ENCODE measurements around the gene CTU2.
"Not testable (repeated sequence)": the region's sequence is repeated elsewhere in the genome, so short reads cannot be mapped to it uniquely, and the experiment has no call there.

CTU2 gene

GRCh38 chr16:88667461-88667860, 38.8 kb upstream of the CTU2 start:
- Histone ChIP-seq H3K4me3 (ENCODE audit: low read length) (no peak overlapping the region), H3K4me1 (ENCODE audit: control insufficient read depth, low read length) (peaks cover 33% of the 10 kb centered on the region), H3K79me2 (ENCODE audit: control insufficient read depth, low read length) (peaks cover 27% of the 10 kb centered on the region), H3K9me2 (replicated peaks; ENCODE audit: control insufficient read depth, low read length) (no peaks in the 10 kb centered on the region), H3F3A (ENCODE audit: control insufficient read depth, insufficient read depth) (peaks cover 12% of the 10 kb centered on the region), H3K4me2 (ENCODE audit: low read length) (no peak overlapping the region), H3K27me3 (ENCODE audit: control insufficient read depth, low read length) (no peaks in the 10 kb centered on the region), H4K20me1 (ENCODE audit: control insufficient read depth, insufficient read depth, low read depth, low read length) (no peaks in the 10 kb centered on the region), H3K27ac (ENCODE audit: low read depth, low read length) (no peak overlapping the region), H3K36me3 (ENCODE audit: control insufficient read depth, low read length) (peaks cover 33% of the 10 kb centered on the region), H3K9me3 (ENCODE audit: control insufficient read depth, insufficient read depth, low read length) (no peaks in the 10 kb centered on the region)
- TF ChIP-seq CTCF (IDR thresholded peaks at IDR 0.05; ENCODE audit: low read depth, low read length, poor library complexity, severe bottlenecking) = no peak

GRCh38 chr16:88669493-88669892, 36.8 kb upstream of the CTU2 start:
- not testable (repeated sequence) for H3K27ac ChIP-seq (ENCODE audit: low read depth, low read length); H3K4me3 ChIP-seq (ENCODE audit: low read length); H3K9me2 ChIP-seq (replicated peaks; ENCODE audit: control insufficient read depth, low read length); H4K20me1 ChIP-seq (ENCODE audit: control insufficient read depth, insufficient read depth, low read depth, low read length); H3K27me3 ChIP-seq (ENCODE audit: control insufficient read depth, low read length); H3K9me3 ChIP-seq (ENCODE audit: control insufficient read depth, insufficient read depth, low read length); H3K4me2 ChIP-seq (ENCODE audit: low read length)
- H3F3A ChIP-seq (ENCODE audit: control insufficient read depth, insufficient read depth) = peaks cover 12% of the 10 kb centered on the region
- H3K79me2 ChIP-seq (ENCODE audit: control insufficient read depth, low read length) = peaks cover 12% of the 10 kb centered on the region
- H3K36me3 ChIP-seq (ENCODE audit: control insufficient read depth, low read length) = peaks cover 29% of the 10 kb centered on the region
- H3K4me1 ChIP-seq (ENCODE audit: control insufficient read depth, low read length) = peaks cover 28% of the 10 kb centered on the region

- Histone ChIP-seq H3K9me3 (ENCODE audit: control insufficient read depth, insufficient read depth, low read length) (no peaks in the 10 kb centered on the region), H4K20me1 (ENCODE audit: control insufficient read depth, insufficient read depth, low read depth, low read length) (no peaks in the 10 kb centered on the region), H3K9me2 (replicated peaks; ENCODE audit: control insufficient read depth, low read length) (no peaks in the 10 kb centered on the region), H3K4me2 (ENCODE audit: low read length) (no peak overlapping the region), H3K4me1 (ENCODE audit: control insufficient read depth, low read length) (peaks cover 23% of the 10 kb centered on the region), H3K79me2 (ENCODE audit: control insufficient read depth, low read length) (peaks cover 12% of the 10 kb centered on the region), H3K36me3 (ENCODE audit: control insufficient read depth, low read length) (peaks cover 29% of the 10 kb centered on the region), H3K4me3 (ENCODE audit: low read length) (no peak overlapping the region), H3K27ac (ENCODE audit: low read depth, low read length) (no peak overlapping the region), H3F3A (ENCODE audit: control insufficient read depth, insufficient read depth) (peaks cover 7% of the 10 kb centered on the region), H3K27me3 (ENCODE audit: control insufficient read depth, low read length) (no peaks in the 10 kb centered on the region)
- TF ChIP-seq EZH2phosphoT487 (IDR thresholded peaks at IDR 0.05; ENCODE audit: borderline replicate concordance, low read length) (no peak), CTCF (IDR thresholded peaks at IDR 0.05; ENCODE audit: low read depth, low read length, poor library complexity, severe bottlenecking) (no peak)
These were observed 36.3 kb upstream of the CTU2 start for GRCh38 chr16:88669980-88670379.

GRCh38 chr16:88671806-88672205, 34.5 kb upstream of the CTU2 start:
- Histone ChIP-seq H3K4me1 (ENCODE audit: control insufficient read depth, low read length) (peaks cover 7% of the 10 kb centered on the region; the same call in 1 of the 2 replicates), H3K27ac (ENCODE audit: low read depth, low read length) (no peak overlapping the region), H3F3A (ENCODE audit: control insufficient read depth, insufficient read depth) (no peaks in the 10 kb centered on the region), H3K9me2 (replicated peaks; ENCODE audit: control insufficient read depth, low read length) (no peaks in the 10 kb centered on the region), H4K20me1 (ENCODE audit: control insufficient read depth, insufficient read depth, low read depth, low read length) (no peaks in the 10 kb centered on the region), H3K4me3 (ENCODE audit: low read length) (no peak overlapping the region), H3K27me3 (ENCODE audit: control insufficient read depth, low read length) (no peaks in the 10 kb centered on the region), H3K9me3 (ENCODE audit: control insufficient read depth, insufficient read depth, low read length) (no peaks in the 10 kb centered on the region), H3K4me2 (ENCODE audit: low read length) (no peak overlapping the region), H3K36me3 (ENCODE audit: control insufficient read depth, low read length) (peaks cover 25% of the 10 kb centered on the region; the same call in 1 of the 2 replicates), H3K79me2 (ENCODE audit: control insufficient read depth, low read length) (peaks cover 2% of the 10 kb centered on the region; the same call in 1 of the 2 replicates)
- TF ChIP-seq EZH2phosphoT487 (IDR thresholded peaks at IDR 0.05; ENCODE audit: borderline replicate concordance, low read length) (no peak), CTCF (IDR thresholded peaks at IDR 0.05; ENCODE audit: low read depth, low read length, poor library complexity, severe bottlenecking) (no peak)
